HepG2 (cell line): ENCODE data around the gene SAC3D1. TPM values are rescaled to one million over a fixed set of nuclear protein-coding genes. Genes with fewer than 3 reads are reported as not detected.

Experiments
- DMAP1 ChIP-seq: IDR thresholded peaks from 2 replicates; pipeline ENCODE4 v1.6.1; 2016
- FOSL1 ChIP-seq: sonication (generic); formaldehyde crosslinking; IDR thresholded peaks from 2 replicates; pipeline ENCODE4 v1.9.0; 2021; ENCODE audit warnings: missing genetic modification reagents, borderline replicate concordance
- FOXJ3 ChIP-seq: sonication (generic); formaldehyde crosslinking; IDR thresholded peaks from 2 replicates; pipeline ENCODE4 v1.4.0; 2020; ENCODE audit warnings: missing genetic modification reagents, mild to moderate bottlenecking, borderline replicate concordance
- HBP1 ChIP-seq: IDR thresholded peaks from 2 replicates; pipeline ENCODE4 v1.6.1; 2016; ENCODE audit warnings: low read depth, control low read depth
- HOMEZ ChIP-seq: IDR thresholded peaks from 2 replicates; pipeline ENCODE4 v1.6.1; 2016; ENCODE audit warnings: low read depth
- KLF13 ChIP-seq: sonication (generic); formaldehyde crosslinking; IDR thresholded peaks from 2 replicates; pipeline ENCODE4 v1.4.0; 2020; ENCODE audit warnings: mild to moderate bottlenecking, missing genetic modification reagents
- LBX2 ChIP-seq: sonication (generic); formaldehyde crosslinking; IDR thresholded peaks from 2 replicates; pipeline ENCODE4 v1.5.0; 2020; ENCODE audit warnings: missing genetic modification reagents, mild to moderate bottlenecking, borderline replicate concordance
- MAFF ChIP-seq: IDR thresholded peaks from 2 replicates; pipeline ENCODE4 v1.6.1; 2011; ENCODE audit warnings: low read depth, low read length, improper control_type of control experiment
- PLRG1 ChIP-seq: fragments of 450-650 bp; conservative IDR thresholded peaks from 2 replicates; pipeline ENCODE4 v1.6.1; 2016
- RNF219 ChIP-seq: sonication (generic); formaldehyde crosslinking; IDR thresholded peaks from 2 replicates; pipeline ENCODE4 v1.5.0; 2020; ENCODE audit warnings: mild to moderate bottlenecking, missing genetic modification reagents
- SOX5 ChIP-seq: IDR thresholded peaks from 2 replicates; pipeline ENCODE4 v1.6.1; 2016; ENCODE audit warnings: borderline replicate concordance
- ZNF136 ChIP-seq: sonication (generic); formaldehyde crosslinking; IDR thresholded peaks from 2 replicates; pipeline ENCODE4 v1.8.1; 2022; ENCODE audit warnings: low read depth, mild to moderate bottlenecking, moderate library complexity, missing genetic modification reagents
- ZNF292 ChIP-seq: sonication (generic); formaldehyde crosslinking; IDR thresholded peaks from 2 replicates; pipeline ENCODE4 v1.8.1; 2022; ENCODE audit warnings: mild to moderate bottlenecking, low read depth, missing genetic modification reagents, borderline replicate concordance
- ZNF432 ChIP-seq: sonication (generic); formaldehyde crosslinking; IDR thresholded peaks from 2 replicates; pipeline ENCODE4 v1.5.0; 2020; ENCODE audit warnings: missing genetic modification reagents, mild to moderate bottlenecking, borderline replicate concordance
- ZNF510 ChIP-seq: sonication (generic); formaldehyde crosslinking; IDR thresholded peaks from 2 replicates; pipeline ENCODE4 v1.4.0; 2020; ENCODE audit warnings: low read depth, mild to moderate bottlenecking, missing genetic modification reagents
- ZNF761 ChIP-seq: sonication (generic); formaldehyde crosslinking; conservative IDR thresholded peaks from 2 replicates; pipeline ENCODE4 v1.4.0; 2020; ENCODE audit warnings: mild to moderate bottlenecking, missing genetic modification reagents
- ZNF782 ChIP-seq: sonication (generic); formaldehyde crosslinking; IDR thresholded peaks from 2 replicates; pipeline ENCODE4 v1.4.0; 2020; ENCODE audit warnings: missing genetic modification reagents, mild to moderate bottlenecking, borderline replicate concordance
- ZNF784 ChIP-seq: sonication (generic); formaldehyde crosslinking; IDR thresholded peaks from 2 replicates; pipeline ENCODE4 v1.5.1; 2020; ENCODE audit warnings: missing genetic modification reagents, mild to moderate bottlenecking, borderline replicate concordance
- polyA plus RNA-seq, 8 experiments: library from polyadenylated mRNA; depleted of rRNA in 3 of 8; stranded (reverse) in 7 of 8; unstranded in 1 of 8; fragments of >200 nt; fragmentation: Illumina TruSeq in 4 of 8; extraction: Trizol in 4 of 8; gene quantifications; 2 replicates each; pipeline versions ENCODE4 v1.2.1 to v1.2.3, GENCODE V29; 2011 to 2016; ENCODE audit warnings: low read depth in 4 of 8, missing spikeins in 1 of 8, mixed read lengths in 1 of 8; ENCODE audit not compliant: insufficient read depth in 1 of 8
- total RNA-seq, 5 experiments: library from RNA; depleted of rRNA; stranded (reverse); fragments of >200 nt; fragmentation: Illumina TruSeq; extraction: Trizol; gene quantifications; 2 replicates each; pipeline ENCODE4 v1.2.3, GENCODE V29; 2016; ENCODE audit warnings: low read depth in 1 of 5
- TF ChIP-seq, protein P1 (sequence below): sonication (generic); formaldehyde crosslinking; IDR thresholded peaks from 2 replicates; pipeline ENCODE4 v1.4.0; 2020; ENCODE audit warnings: mild to moderate bottlenecking, missing genetic modification reagents
- TF ChIP-seq, protein P2 (sequence below): sonication (generic); formaldehyde crosslinking; IDR thresholded peaks from 2 replicates; pipeline ENCODE4 v1.5.0; 2020; ENCODE audit warnings: mild to moderate bottlenecking, missing genetic modification reagents

The SAC3D1 gene
- total and polyA plus RNA-seq, 2 of the 13 experiments (the other 11 are each of a cell fraction or from before 2014, with no cell fraction given), result 7.4 to 36.3 TPM

DNA sequence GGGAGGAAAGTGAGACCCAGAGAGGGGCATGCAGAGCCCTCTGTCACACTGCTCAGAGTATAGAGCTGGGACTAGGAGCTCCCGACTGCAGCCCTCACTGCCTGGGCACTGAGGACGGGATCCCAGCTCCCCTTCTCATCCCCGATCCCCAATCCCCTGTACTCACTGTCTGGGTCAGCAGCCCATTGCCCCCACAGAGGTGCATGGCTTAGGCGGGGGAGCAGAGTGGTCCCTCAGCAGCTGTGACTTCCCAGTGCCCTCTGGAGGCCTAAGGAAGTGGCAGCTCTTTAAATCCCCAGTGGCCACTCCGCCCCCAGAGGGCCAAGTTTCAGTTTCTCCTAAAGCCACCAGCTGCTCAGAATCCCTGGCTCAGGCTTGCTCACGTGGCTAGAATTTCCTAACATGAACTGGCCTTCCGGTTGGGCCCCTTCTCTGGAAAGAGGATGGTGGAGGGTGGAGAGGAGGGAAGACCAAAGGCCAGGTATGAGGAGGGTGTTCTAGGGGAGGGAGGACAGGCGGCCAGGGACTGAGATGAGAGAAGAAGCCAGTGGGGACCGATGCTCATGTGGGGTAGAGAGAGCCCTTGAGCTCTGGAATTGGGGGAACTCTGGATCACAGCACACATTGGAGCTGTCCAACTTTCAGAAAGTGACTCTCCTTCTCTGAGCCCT is 44.2 kb upstream of the SAC3D1 start, which contains the start of gene BATF2 (continued):
- peak; percentile 47; the same call in 1 of the 2 replicates for TF ChIP-seq SOX5
- TF ChIP-seq ZNF292 (CRISPR knock-in tag), result peak; percentile 59; the same call in 1 of the 2 replicates
- TF ChIP-seq FOSL1 (CRISPR knock-in tag), result no peak
- no peak for TF ChIP-seq RNF219
- TF ChIP-seq LBX2, result no peak
- no peak for TF ChIP-seq ZNF432 (CRISPR knock-in tag)
- TF ChIP-seq FOXJ3 (CRISPR knock-in tag), result no peak
- peak; percentile 71; the same call in 1 of the 2 replicates for TF ChIP-seq HBP1 (CRISPR knock-in tag)
- peak; percentile 55; the same call in 1 of the 2 replicates for TF ChIP-seq ZNF761 (CRISPR knock-in tag)
- TF ChIP-seq ZNF782 (CRISPR knock-in tag), result no peak
- TF ChIP-seq HOMEZ (CRISPR knock-in tag), result no peak
- TF ChIP-seq DMAP1 (CRISPR knock-in tag), result peak; percentile 75
- no peak for TF ChIP-seq KLF13 (CRISPR knock-in tag)
- TF ChIP-seq MAFF, result no peak
- TF ChIP-seq, protein P1, sequence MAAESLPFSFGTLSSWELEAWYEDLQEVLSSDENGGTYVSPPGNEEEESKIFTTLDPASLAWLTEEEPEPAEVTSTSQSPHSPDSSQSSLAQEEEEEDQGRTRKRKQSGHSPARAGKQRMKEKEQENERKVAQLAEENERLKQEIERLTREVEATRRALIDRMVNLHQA, result no peak
- 0 out of 2 replicates have a peak, but pooled peaks have one; percentile 17 for TF ChIP-seq ZNF784 (CRISPR knock-in tag)
- TF ChIP-seq ZNF136, result 0 out of 2 replicates have a peak, but pooled peaks have one; percentile 3
- TF ChIP-seq, protein P2, sequence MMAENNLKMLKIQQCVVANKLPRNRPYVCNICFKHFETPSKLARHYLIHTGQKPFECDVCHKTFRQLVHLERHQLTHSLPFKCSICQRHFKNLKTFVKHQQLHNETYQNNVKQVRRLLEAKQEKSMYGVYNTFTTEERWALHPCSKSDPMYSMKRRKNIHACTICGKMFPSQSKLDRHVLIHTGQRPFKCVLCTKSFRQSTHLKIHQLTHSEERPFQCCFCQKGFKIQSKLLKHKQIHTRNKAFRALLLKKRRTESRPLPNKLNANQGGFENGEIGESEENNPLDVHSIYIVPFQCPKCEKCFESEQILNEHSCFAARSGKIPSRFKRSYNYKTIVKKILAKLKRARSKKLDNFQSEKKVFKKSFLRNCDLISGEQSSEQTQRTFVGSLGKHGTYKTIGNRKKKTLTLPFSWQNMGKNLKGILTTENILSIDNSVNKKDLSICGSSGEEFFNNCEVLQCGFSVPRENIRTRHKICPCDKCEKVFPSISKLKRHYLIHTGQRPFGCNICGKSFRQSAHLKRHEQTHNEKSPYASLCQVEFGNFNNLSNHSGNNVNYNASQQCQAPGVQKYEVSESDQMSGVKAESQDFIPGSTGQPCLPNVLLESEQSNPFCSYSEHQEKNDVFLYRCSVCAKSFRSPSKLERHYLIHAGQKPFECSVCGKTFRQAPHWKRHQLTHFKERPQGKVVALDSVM (CRISPR knock-in tag), result 0 out of 2 replicates have a peak, but pooled peaks have one; percentile 25
- TF ChIP-seq PLRG1, result no peak
- TF ChIP-seq ZNF510 (CRISPR knock-in tag), result no peak
